Measurements from ENCODE around the gene AKT1.

DNA sequence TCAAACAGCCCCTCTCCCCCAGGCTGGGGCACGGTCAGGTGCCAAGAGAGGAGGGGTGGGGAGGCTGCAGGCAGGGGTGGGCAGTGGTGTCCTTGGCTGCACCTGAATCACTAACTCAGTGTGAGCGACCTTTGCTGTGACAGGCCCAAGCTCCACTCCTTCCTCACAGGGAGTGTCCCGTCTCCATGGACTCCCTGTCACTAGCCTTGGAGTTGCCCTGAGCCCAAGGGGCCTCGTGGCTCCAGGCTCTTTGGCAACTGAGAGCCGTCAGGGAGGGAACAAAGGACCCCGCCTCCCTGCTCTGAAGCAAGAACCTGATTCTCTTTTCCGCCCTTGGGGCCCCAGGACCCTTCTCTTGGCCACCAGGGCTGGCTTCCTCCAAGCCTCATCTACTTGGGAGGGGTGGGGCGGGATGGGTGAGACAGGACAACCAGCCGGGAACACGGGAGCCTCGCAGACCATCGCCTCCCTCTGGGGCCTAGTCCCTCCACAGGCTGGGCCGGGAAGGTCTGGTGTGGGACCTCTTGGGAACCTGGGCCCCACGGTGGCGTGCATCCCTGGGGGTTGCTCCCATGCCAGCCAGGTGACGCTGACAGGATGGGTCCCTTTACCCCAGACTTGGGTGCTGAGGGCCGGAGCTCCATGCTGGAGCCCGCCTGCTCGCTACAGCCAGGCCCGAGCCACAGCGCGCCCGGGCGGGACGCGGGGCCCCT is 72.5 kb downstream of the AKT1 start:
- no peak for TF ChIP-seq CTCF (conservative IDR thresholded peaks at IDR 0.05)
- no peak for TF ChIP-seq ZFX (IDR thresholded peaks at IDR 0.05)
